Cortex of kidney (tissue), 1 donor: Measurements from ENCODE around the gene SLC46A1.

Source experiments
- DNase-seq: peaks from one replicate; lab custom pipeline; 2025; lab: John Stamatoyannopoulos, UW

The SLC46A1 gene

DNA sequence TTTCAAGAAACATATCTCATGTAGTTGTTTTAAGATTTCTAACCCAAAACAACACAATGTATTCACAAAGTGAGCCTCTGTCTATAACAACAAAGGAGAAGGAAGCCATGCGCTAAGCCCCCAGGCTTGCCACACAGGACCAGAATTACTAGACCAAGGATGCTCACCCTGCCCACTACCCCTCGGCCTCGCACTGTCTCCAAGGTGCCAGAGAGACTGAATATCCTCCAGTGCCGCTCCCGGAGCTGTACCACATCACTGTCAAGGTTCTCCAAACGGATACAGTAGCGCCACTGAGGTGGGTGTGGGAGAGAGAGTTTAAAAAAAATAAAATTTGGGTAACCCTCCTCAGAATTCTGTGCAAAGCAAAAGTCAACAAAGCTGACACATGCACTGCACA is 55.7 kb downstream of the SLC46A1 start:
- DNase-seq = no peak

DNA sequence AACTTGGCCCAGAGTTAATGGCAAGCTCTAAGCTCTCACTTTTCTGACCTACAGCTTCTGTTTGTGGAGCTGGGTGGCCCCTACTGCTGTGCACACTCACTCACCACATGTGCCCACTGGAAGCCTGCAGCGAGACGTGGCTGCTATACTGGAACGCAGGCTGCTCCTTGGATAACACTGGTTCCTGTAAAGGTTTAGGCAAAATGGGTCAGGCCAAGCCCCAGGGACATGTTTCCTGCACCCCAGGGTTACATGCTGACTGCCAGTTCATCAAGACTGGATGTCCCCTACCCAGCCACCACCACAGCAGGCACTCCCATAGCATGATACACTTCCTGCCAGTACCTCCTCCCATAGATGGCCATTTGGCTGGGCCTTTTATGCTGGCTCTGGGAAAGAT is 57.0 kb downstream of the SLC46A1 start:
- DNase-seq = no peak

DNA sequence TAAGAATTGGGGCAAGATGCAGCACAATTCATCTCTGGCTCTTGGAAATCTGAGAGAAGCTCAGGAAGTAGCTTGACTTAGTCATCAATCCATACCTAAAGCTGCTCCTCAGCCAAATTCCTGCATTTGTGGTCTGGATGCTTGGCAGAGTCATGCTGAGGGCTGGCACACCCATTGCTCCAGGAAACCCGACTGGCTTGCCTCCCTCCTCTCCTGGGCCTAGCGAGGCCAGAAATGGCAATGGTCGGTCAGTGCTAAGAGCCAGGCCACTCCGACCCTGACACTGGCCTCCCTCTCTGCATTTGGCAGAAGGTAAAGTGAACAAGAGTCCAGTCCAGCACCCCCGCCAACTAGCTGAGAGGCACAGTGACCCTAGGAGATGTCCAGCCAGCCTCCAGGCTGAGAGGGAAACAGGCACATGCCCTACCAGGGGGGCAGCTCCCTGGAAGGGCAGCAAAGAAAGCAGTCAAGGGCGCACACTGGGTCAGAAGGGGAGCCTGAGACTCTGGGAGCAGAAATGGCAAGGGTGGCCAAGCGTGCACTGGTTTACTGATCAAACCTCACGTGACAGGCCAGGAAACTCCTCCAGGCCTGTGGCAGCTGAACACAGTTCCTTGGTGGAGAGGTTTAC is 58.6 kb downstream of the SLC46A1 start:
- no peak for DNase-seq

DNA sequence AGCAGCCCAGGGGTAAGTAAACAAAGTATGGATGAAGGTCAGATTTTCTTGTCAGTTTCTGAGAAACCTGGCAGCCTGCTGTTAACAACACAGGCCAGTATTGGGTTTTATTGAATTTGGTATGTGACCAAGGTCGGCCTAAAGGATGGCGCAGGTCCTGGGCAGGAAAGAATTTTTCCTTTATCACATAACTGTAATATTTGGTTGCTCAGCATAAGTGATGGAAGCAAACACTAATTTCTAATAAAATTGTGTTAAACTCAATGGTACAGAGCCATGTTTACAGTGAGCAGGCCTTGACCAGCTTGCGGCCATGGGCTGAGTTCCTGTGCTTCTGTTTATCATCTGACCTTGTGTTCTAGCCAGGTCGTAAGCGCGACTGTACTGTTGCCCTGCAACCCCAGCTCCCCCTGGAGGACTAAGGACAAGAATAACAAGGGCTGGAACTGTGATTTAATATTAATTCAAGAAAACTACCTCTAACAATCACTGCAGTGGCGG is 59.2 kb downstream of the SLC46A1 start:
- no peak for DNase-seq

DNA sequence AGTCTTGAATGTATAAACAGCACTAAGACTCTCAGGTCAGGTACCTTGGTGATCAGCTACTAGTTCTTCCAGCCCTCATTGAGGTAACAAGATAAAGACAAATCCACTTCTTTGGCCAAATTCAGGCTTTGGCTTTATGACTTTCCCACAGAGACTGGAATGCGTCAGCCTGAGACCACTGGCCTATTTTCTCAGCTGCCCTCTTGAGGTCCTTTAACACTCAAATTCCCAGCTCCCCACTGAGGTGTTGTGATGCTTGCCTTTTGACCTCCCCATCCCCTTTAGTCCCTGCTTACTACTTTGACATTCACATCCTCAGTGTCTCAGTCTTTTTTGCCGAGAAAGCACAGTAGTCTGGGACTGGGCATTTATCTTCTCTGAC is 59.8 kb downstream of the SLC46A1 start:
- DNase-seq = no peak

DNA sequence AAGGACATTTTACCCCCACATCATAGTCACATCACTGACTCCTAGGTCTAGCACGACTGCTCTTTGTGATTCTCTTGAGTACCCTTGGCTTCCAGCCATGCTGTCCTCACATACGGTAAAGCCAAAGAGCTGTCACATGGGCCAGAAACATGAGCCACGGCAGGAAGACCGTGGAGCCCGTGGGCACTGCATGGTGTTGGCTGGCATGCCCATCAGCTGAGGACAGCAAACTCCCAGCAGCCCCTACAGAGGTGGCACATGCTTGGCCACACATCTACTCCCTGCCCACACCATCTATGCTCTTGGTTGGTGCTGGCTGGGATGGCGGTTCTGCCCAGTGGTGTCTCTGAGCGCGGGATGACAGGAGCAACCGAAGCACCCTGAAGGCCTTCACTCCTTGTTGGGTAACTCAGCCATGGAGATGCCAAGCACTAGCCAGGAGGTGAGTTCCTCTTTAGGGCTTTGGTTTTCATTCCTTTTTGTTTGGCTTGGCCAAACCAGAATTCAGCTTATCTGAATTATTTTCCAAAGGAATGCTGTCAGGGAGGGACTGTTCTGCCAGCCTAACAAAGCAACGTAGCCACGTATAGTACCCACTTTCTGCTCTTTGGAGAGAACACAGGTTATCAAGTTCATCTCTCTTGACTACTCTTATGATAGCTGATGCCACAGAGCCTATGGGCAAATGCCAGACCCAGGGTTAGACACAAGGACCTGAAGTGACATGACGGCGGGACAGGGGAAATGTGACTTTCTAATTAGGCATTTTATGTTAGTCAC is 60.4 kb downstream of the SLC46A1 start:
- no peak for DNase-seq
